Trophoblast cell (in vitro differentiated cells and primary cell): ENCODE measurements around the gene RALGAPB.
A peak's percentile ranks its signal among the peaks of the same experiment; 100 is the strongest.
"Not testable (repeated sequence)": the region's sequence is repeated elsewhere in the genome, so short reads cannot be mapped to it uniquely, and the experiment has no call there.

Experiments
- DNase-seq, 2 donors: peaks; one replicate each; pipeline ENCODE4 v3.0.0-alpha.2; 2016
- H2AFZ ChIP-seq: 2 replicates; pipeline ENCODE4 v1.6.1; 2013; ENCODE audit warnings: low read length, moderate library complexity, mild to moderate bottlenecking; ENCODE audit not compliant: insufficient read depth, poor library complexity
- H2AK5ac ChIP-seq: 2 replicates; pipeline ENCODE4 v1.6.1; 2013; ENCODE audit warnings: mild to moderate bottlenecking, low read length
- H2BK120ac ChIP-seq: 2 replicates; pipeline ENCODE4 v1.6.1; 2013; ENCODE audit warnings: low read length, mild to moderate bottlenecking, moderate library complexity; ENCODE audit not compliant: insufficient read depth, poor library complexity
- H2BK12ac ChIP-seq: 2 replicates; pipeline ENCODE4 v1.6.1; 2013; ENCODE audit warnings: mild to moderate bottlenecking, low read length, moderate library complexity
- H2BK5ac ChIP-seq: 2 replicates; pipeline ENCODE4 v1.6.1; 2013; ENCODE audit warnings: low read length, low read depth, moderate library complexity, mild to moderate bottlenecking; ENCODE audit not compliant: poor library complexity
- H3K14ac ChIP-seq: 2 replicates; pipeline ENCODE4 v1.6.1; 2013; ENCODE audit warnings: mild to moderate bottlenecking, low read length
- H3K18ac ChIP-seq: 2 replicates; pipeline ENCODE4 v1.6.1; 2013; ENCODE audit warnings: mild to moderate bottlenecking, low read length
- H3K23ac ChIP-seq: 2 replicates; pipeline ENCODE4 v1.6.1; 2013; ENCODE audit warnings: low read length
- H3K27ac ChIP-seq: 2 replicates; pipeline ENCODE4 v1.5.1; 2013; ENCODE audit warnings: low read depth, mild to moderate bottlenecking, inconsistent platforms, low read length, moderate library complexity
- H3K27me3 ChIP-seq: 2 replicates; pipeline ENCODE4 v1.6.1; 2013; ENCODE audit warnings: inconsistent platforms, mild to moderate bottlenecking, low read length, moderate library complexity; ENCODE audit not compliant: insufficient read depth
- H3K36me3 ChIP-seq, 2 experiments: 1 replicate in 1 of 2; 2 replicates in 1 of 2; pipeline ENCODE4 v1.6.1; 2013; ENCODE audit warnings: low read length in 2 of 2, mild to moderate bottlenecking in 2 of 2, moderate library complexity in 1 of 2; ENCODE audit not compliant: insufficient read depth in 2 of 2, control insufficient read depth in 1 of 2
- H3K4ac ChIP-seq: 2 replicates; pipeline ENCODE4 v1.6.1; 2013; ENCODE audit warnings: low read depth, mild to moderate bottlenecking, low read length, moderate library complexity
- H3K4me1 ChIP-seq, 2 experiments: 1 replicate in 1 of 2; 2 replicates in 1 of 2; pipeline ENCODE4 v1.6.1; 2013; ENCODE audit warnings: low read length in 2 of 2, mild to moderate bottlenecking in 2 of 2, moderate library complexity in 1 of 2; ENCODE audit not compliant: insufficient read depth in 2 of 2, control insufficient read depth in 1 of 2
- H3K4me2 ChIP-seq: 2 replicates; pipeline ENCODE4 v1.6.1; 2013; ENCODE audit warnings: inconsistent platforms, mild to moderate bottlenecking, low read length, moderate library complexity
- H3K4me3 ChIP-seq: 2 replicates; pipeline ENCODE4 v1.5.1; 2013; ENCODE audit warnings: mild to moderate bottlenecking, low read depth, low read length, inconsistent platforms
- H3K79me1 ChIP-seq: one replicate; pipeline ENCODE4 v1.6.1; 2013; ENCODE audit warnings: low read length
- H3K79me2 ChIP-seq: 2 replicates; pipeline ENCODE4 v1.6.1; 2013; ENCODE audit warnings: low read length, mild to moderate bottlenecking; ENCODE audit not compliant: control insufficient read depth, insufficient read depth, poor library complexity
- H3K9ac ChIP-seq: 2 replicates; pipeline ENCODE4 v1.6.1; 2013; ENCODE audit warnings: mild to moderate bottlenecking, low read length
- H3K9me3 ChIP-seq: 2 replicates; pipeline ENCODE4 v1.6.1; 2013; ENCODE audit warnings: low read depth, mild to moderate bottlenecking, control low read depth, inconsistent platforms, low read length; ENCODE audit not compliant: insufficient read depth
- H4K12ac ChIP-seq: 2 replicates; pipeline ENCODE4 v1.6.1; 2013; ENCODE audit warnings: low read depth, mild to moderate bottlenecking, low read length, moderate library complexity
- H4K8ac ChIP-seq: 2 replicates; pipeline ENCODE4 v1.6.1; 2013; ENCODE audit warnings: low read depth, mild to moderate bottlenecking, low read length, moderate library complexity
- H4K91ac ChIP-seq: one replicate; pipeline ENCODE4 v1.6.1; 2013; ENCODE audit warnings: low read depth, mild to moderate bottlenecking, low read length, moderate library complexity
- WGBS: extraction: QIAGEN DNeasy Blood & Tissue Kit; methylation state at CpG from one replicate; pipeline ENCODE4 v1.1.7; 2013; ENCODE audit warnings: missing lambda C conversion rate; ENCODE audit not compliant: insufficient read length, insufficient coverage; ENCODE audit errors: extremely low coverage; 5-methylcytosine and 5-hydroxymethylcytosine counted together

Gene RALGAPB

GRCh38 chr20:38434770-38435554, 37.7 kb upstream of the RALGAPB start, which contains the start of gene SNHG17:
SNHG17 (minus strand) TSS chr20:38435328.
- Histone ChIP-seq H3K4me2 (peak within 1 kb of the TSS; percentile 82), H2AK5ac (peak within 1 kb of the TSS; percentile 17), H4K8ac (peak within 1 kb of the TSS; percentile 95), H3K23ac (no peak within 1 kb of the TSS), H4K91ac (peak within 1 kb of the TSS; percentile 84), H4K12ac (peak within 1 kb of the TSS; percentile 98), H3K18ac (peak within 1 kb of the TSS; percentile 19), H3K36me3 (peaks cover 26 to 36% of the 10 kb centered on the region in 2 experiments), H2BK12ac (no peak within 1 kb of the TSS), H3K79me2 (peaks cover 25% of the 10 kb centered on the region), H3K79me1 (peaks cover 8% of the 10 kb centered on the region), H3K27me3 (no peaks in the 10 kb centered on the region), H3K9me3 (peaks cover 2% of the 10 kb centered on the region), H3K4me3 (peak within 1 kb of the TSS; percentile 90), H3K27ac (peak within 1 kb of the TSS; percentile 42), H2BK120ac (peak within 1 kb of the TSS; percentile 23), H2BK5ac (peak within 1 kb of the TSS; percentile 59), H3K4me1 (peaks cover 5 to 12% of the 10 kb centered on the region in 2 experiments), H3K14ac (peak within 1 kb of the TSS; percentile 59), H2AFZ (peak within 1 kb of the TSS; percentile 77), H3K4ac (peak within 1 kb of the TSS; percentile 99), H3K9ac (peak within 1 kb of the TSS; percentile 89)
- no CpG with 5 or more reads among the region's 65 CpGs for WGBS
- DNase-seq = peak; percentile 92 to 99

- no CpG with 5 or more reads among the region's 6 CpGs for WGBS
- Histone ChIP-seq H4K91ac (no peak overlapping the region), H2AFZ (no peak overlapping the region), H2BK12ac (no peak overlapping the region), H3K18ac (no peak overlapping the region), H2BK5ac (no peak overlapping the region), H3K14ac (no peak overlapping the region), H3K79me1 (peaks cover 8% of the 10 kb centered on the region), H4K8ac (no peak overlapping the region), H3K9ac (no peak overlapping the region), H3K79me2 (peaks cover 25% of the 10 kb centered on the region), H3K27me3 (no peaks in the 10 kb centered on the region), H3K4me1 (peaks cover 5 to 12% of the 10 kb centered on the region in 2 experiments), H3K9me3 (peaks cover 3% of the 10 kb centered on the region), H2BK120ac (no peak overlapping the region), H3K23ac (no peak overlapping the region), H3K27ac (no peak overlapping the region), H3K4me3 (no peak overlapping the region), H2AK5ac (no peak overlapping the region), H3K36me3 (peaks cover 26 to 33% of the 10 kb centered on the region in 2 experiments), H3K4me2 (no peak overlapping the region), H4K12ac (no peak overlapping the region), H3K4ac (no peak overlapping the region)
- DNase-seq = peak; percentile 42 to 63
Measured at GRCh38 chr20:38435555-38435939, 37.1 kb upstream of the RALGAPB start.

DNA sequence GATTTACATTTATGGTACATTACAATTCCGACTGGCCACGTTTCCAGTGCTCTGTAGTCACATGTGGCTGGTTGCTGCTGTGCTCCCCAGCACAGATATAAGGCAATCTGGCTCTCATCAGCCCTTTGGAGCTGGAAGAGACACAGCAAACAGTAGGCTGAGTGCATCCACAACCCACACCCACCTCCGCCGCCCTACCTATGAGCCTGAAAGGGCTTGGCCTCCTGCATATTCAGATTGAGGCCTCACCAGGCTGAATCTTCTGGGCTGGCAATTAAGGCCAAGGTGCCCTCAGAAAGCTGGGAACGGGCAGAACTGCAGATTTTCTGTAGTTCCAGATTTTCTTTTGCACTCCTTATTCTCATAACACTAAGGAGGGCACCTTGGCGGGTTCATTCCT, 34.8 kb upstream of the RALGAPB start:
- no peak overlapping the region for H4K8ac ChIP-seq
- no peak overlapping the region for H2BK120ac ChIP-seq
- DNase-seq = no peak
- H3K79me2 ChIP-seq = peaks cover 21% of the 10 kb centered on the region
- no peaks in the 10 kb centered on the region for H3K27me3 ChIP-seq
- no peak overlapping the region for H2AFZ ChIP-seq
- H3K4me3 ChIP-seq = no peak overlapping the region
- H2BK12ac ChIP-seq = no peak overlapping the region
- no peak overlapping the region for H4K12ac ChIP-seq
- no peak overlapping the region for H3K27ac ChIP-seq
- H3K4ac ChIP-seq = no peak overlapping the region
- H4K91ac ChIP-seq = no peak overlapping the region
- no peak overlapping the region for H3K23ac ChIP-seq
- H2BK5ac ChIP-seq = no peak overlapping the region
- H3K4me1 ChIP-seq = peaks cover 5 to 9% of the 10 kb centered on the region in 2 experiments
- no peak overlapping the region for H3K18ac ChIP-seq
- no peak overlapping the region for H3K4me2 ChIP-seq
- no peak overlapping the region for H2AK5ac ChIP-seq
- peaks cover 5% of the 10 kb centered on the region for H3K9me3 ChIP-seq
- WGBS = no CpG with 5 or more reads among the region's 6 CpGs
- H3K36me3 ChIP-seq = peaks cover 6 to 10% of the 10 kb centered on the region in 2 experiments
- no peak overlapping the region for H3K9ac ChIP-seq
- no peak overlapping the region for H3K14ac ChIP-seq
- peaks cover 8% of the 10 kb centered on the region for H3K79me1 ChIP-seq

- not testable (repeated sequence) for H3K4me1 ChIP-seq, H2BK120ac ChIP-seq, H2BK12ac ChIP-seq, H2AK5ac ChIP-seq, DNase-seq, H3K4me3 ChIP-seq, H3K4ac ChIP-seq, H3K79me1 ChIP-seq, H3K27me3 ChIP-seq, H2BK5ac ChIP-seq, H3K18ac ChIP-seq, H4K8ac ChIP-seq, H2AFZ ChIP-seq, H3K4me2 ChIP-seq, H3K36me3 ChIP-seq, H3K23ac ChIP-seq, H4K91ac ChIP-seq, H4K12ac ChIP-seq, H3K9me3 ChIP-seq, H3K9ac ChIP-seq, H3K14ac ChIP-seq, H3K27ac ChIP-seq, H3K79me2 ChIP-seq
- WGBS = no CpG with 5 or more reads among the region's 8 CpGs
Measured at GRCh38 chr20:38441110-38441509, 31.5 kb upstream of the RALGAPB start.
